GM18951 (cell line): Measurements from ENCODE around the gene HSPA8.

Experiments used
- POLR2A ChIP-seq: IDR thresholded peaks from 4 replicates; pipeline ENCODE4 v1.6.1; 2011; ENCODE audit warnings: mild to moderate bottlenecking; ENCODE audit not compliant: insufficient read length, insufficient read depth; ENCODE audit errors: extremely low read depth
- in situ Hi-C: fragments of 300-500 bp; cut with MboI; formaldehyde crosslinking; loops from one replicate; pipeline ENCODE4 v1.12.0; 2022; ENCODE audit warnings: low sequenced_read_pairs, mixed read lengths, inconsistent platforms; ENCODE audit not compliant: unreplicated experiment

Gene HSPA8

GRCh38 chr11:123011510-123011909, 50.4 kb downstream of the HSPA8 start:
- in situ Hi-C loops = no loop called here
- TF ChIP-seq POLR2A = no peak
